ENCODE measurements around the gene PKD2L1. TPM values are rescaled to one million over a fixed set of nuclear protein-coding genes. Genes with fewer than 3 reads are reported as not detected.

The PKD2L1 gene
- total RNA-seq, 1 experiment from 2014 or later = not detected

GRCh38 chr10:100374200-100374655 lies 44.2 kb upstream of the PKD2L1 start:
- H3F3A ChIP-seq (ENCODE audit: low read length, unreplicated experiment) = peaks cover 5% of the 10 kb centered on the region
- POLR2A ChIA-PET (ENCODE audit: unreplicated experiment) = interaction anchor here (0.7 to 2.1 kb wide), 2 partner anchors 28 to 64 kb away, joined by 4 to 31 read pairs; partner anchors contain the start of gene SCD
- intact Hi-C loops (cut with micrococcal nuclease) = loop anchor here (1.0 to 5.0 kb wide), 3 partner anchors 27 to 87 kb away; partner anchors contain the start of genes BLOC1S2 and SCD
- peak overlapping the region; percentile 100 for H3K9ac ChIP-seq (ENCODE audit: low read length)
- H3K9me3 ChIP-seq (ENCODE audit: low read length) = no peaks in the 10 kb centered on the region
- peak overlapping the region; percentile 100 for H3K4me2 ChIP-seq (ENCODE audit: low read length)
- TF ChIP-seq EZH2 (IDR thresholded peaks at IDR 0.05; ENCODE audit: low read length, unreplicated experiment) (no peak), CTCF (conservative IDR thresholded peaks at IDR 0.05; ENCODE audit: low read depth, low read length) (no peak), EZH2phosphoT487 (IDR thresholded peaks at IDR 0.05; ENCODE audit: borderline replicate concordance, low read length) (no peak)
- ATAC-seq (no peak), DNase-seq (no peak)
- H3K79me2 ChIP-seq (ENCODE audit: low read length) = peaks cover 22% of the 10 kb centered on the region
- H3K9me2 ChIP-seq (replicated peaks; ENCODE audit: low read length) = no peaks in the 10 kb centered on the region
- H3K36me3 ChIP-seq (ENCODE audit: low read depth, low read length) = no peaks in the 10 kb centered on the region
- CTCF ChIA-PET = interaction anchor here (0.5 kb wide), 1 partner anchor 59 kb away, joined by 3 read pairs; no protein-coding TSS in a partner anchor
- no peaks in the 10 kb centered on the region for H4K20me1 ChIP-seq (ENCODE audit: low read length)
- no peaks in the 10 kb centered on the region for H3K27me3 ChIP-seq (ENCODE audit: low read length)
- H2AFZ ChIP-seq (ENCODE audit: low read length) = peak overlapping the region; percentile 33
- peaks cover 37% of the 10 kb centered on the region for H3K4me1 ChIP-seq (ENCODE audit: insufficient read depth, low read length)
- peak overlapping the region; percentile 100 for H3K27ac ChIP-seq (ENCODE audit: low read length)
- H3K4me3 ChIP-seq (ENCODE audit: low read length) = peak overlapping the region; percentile 92
- no TSS peak for BruUV-seq (replicated peaks)

GRCh38 chr10:100373298-100374199 lies 43.5 kb upstream of the PKD2L1 start:
- intact Hi-C loops (cut with micrococcal nuclease) = loop anchor here (1.0 to 5.0 kb wide), 3 partner anchors 26 to 86 kb away; partner anchors contain the start of genes BLOC1S2 and SCD
- Histone ChIP-seq H4K20me1 (ENCODE audit: low read length) (no peaks in the 10 kb centered on the region), H3K27me3 (ENCODE audit: low read length) (no peaks in the 10 kb centered on the region), H2AFZ (ENCODE audit: low read length) (peak overlapping the region; percentile 64), H3K9ac (ENCODE audit: low read length) (peak overlapping the region; percentile 100), H3K36me3 (ENCODE audit: low read depth, low read length) (no peaks in the 10 kb centered on the region), H3K79me2 (ENCODE audit: low read length) (peaks cover 22% of the 10 kb centered on the region), H3K9me3 (ENCODE audit: low read length) (no peaks in the 10 kb centered on the region), H3K4me3 (ENCODE audit: low read length) (peak overlapping the region; percentile 92), H3K4me1 (ENCODE audit: insufficient read depth, low read length) (peaks cover 37% of the 10 kb centered on the region), H3K27ac (ENCODE audit: low read length) (peak overlapping the region; percentile 100), H3K9me2 (replicated peaks; ENCODE audit: low read length) (no peaks in the 10 kb centered on the region), H3F3A (ENCODE audit: low read length, unreplicated experiment) (peaks cover 5% of the 10 kb centered on the region), H3K4me2 (ENCODE audit: low read length) (peak overlapping the region; percentile 100)
- ATAC-seq = peak; percentile 76
- TF ChIP-seq EZH2phosphoT487 (IDR thresholded peaks at IDR 0.05; ENCODE audit: borderline replicate concordance, low read length) (no peak), CTCF (conservative IDR thresholded peaks at IDR 0.05; ENCODE audit: low read depth, low read length) (no peak), EZH2 (IDR thresholded peaks at IDR 0.05; ENCODE audit: low read length, unreplicated experiment) (no peak)
- ChIA-PET CTCF (interaction anchor here (0.5 to 0.7 kb wide), 3 partner anchors 60 to 338 kb away, joined by 3 to 6 read pairs (median 6); no protein-coding TSS in a partner anchor), POLR2A (ENCODE audit: unreplicated experiment) (interaction anchor here (0.6 to 2.1 kb wide), 11 partner anchors 21 to 1872 kb away, joined by 3 to 31 read pairs (median 5); partner anchors contain the start of genes GBF1 and SCD)
- DNase-seq = peak; percentile 94
- BruUV-seq (replicated peaks) = TSS peak; percentile 86
